WTC11 (cell line): Measurements from ENCODE around the gene PRKX. TPM values are rescaled to one million over a fixed set of nuclear protein-coding genes. Genes with fewer than 3 reads are reported as not detected.

Source experiments
- ATAC-seq: fragments of 200-7000 bp; cut with Tn5 transposase; 2 replicates; pipeline ENCODE4 v1.10.0; 2021; ENCODE audit warnings: mild to moderate bottlenecking, moderate library complexity
- CTCF ChIA-PET: fragments of 300-600 bp; sonication (Branson Sonifier 250); formaldehyde crosslinking; loops from one replicate; lab custom pipeline; 2021; ENCODE audit warnings: antibody characterized with exemption; lab: Charles Lee
- POLR2A ChIA-PET: fragments of 350-600 bp; sonication (Branson Sonifier 250); formaldehyde crosslinking; loops from one replicate; lab custom pipeline; 2021; ENCODE audit warnings: antibody characterized with exemption; lab: Charles Lee
- DNase-seq: peaks from one replicate; pipeline ENCODE4 v3.0.0; 2021; ENCODE audit warnings: low spot score
- H3K27ac Mint-ChIP-seq: 2 replicates; pipeline ENCODE4 v1.8.0; 2021; ENCODE audit warnings: mixed read lengths
- H3K27me3 Mint-ChIP-seq: 2 replicates; pipeline ENCODE4 v1.8.0; 2021; ENCODE audit warnings: low read depth, mild to moderate bottlenecking, moderate library complexity, mixed read lengths
- H3K36me3 Mint-ChIP-seq: 2 replicates; pipeline ENCODE4 v1.8.0; 2021; ENCODE audit warnings: mixed read lengths
- H3K4me1 Mint-ChIP-seq: 2 replicates; pipeline ENCODE4 v1.8.0; 2022; ENCODE audit warnings: mixed read lengths
- H3K4me3 Mint-ChIP-seq: 2 replicates; pipeline ENCODE4 v1.8.0; 2021; ENCODE audit warnings: mild to moderate bottlenecking, moderate library complexity, mixed read lengths
- H3K9me3 Mint-ChIP-seq: 2 replicates; pipeline ENCODE4 v1.8.0; 2021; ENCODE audit warnings: mixed read lengths
- AR ChIP-seq: fragments of 250-450 bp; sonication (Bioruptor Pico); IDR thresholded peaks from 2 replicates; pipeline ENCODE4 v1.9.0; 2021; ENCODE audit warnings: mild to moderate bottlenecking
- ARID4B ChIP-seq: sonication (generic); formaldehyde crosslinking; IDR thresholded peaks from 2 replicates; pipeline ENCODE4 v1.8.0; 2023; ENCODE audit warnings: missing genetic modification reagents, mild to moderate bottlenecking, borderline replicate concordance
- E2F1 ChIP-seq: sonication (generic); formaldehyde crosslinking; IDR thresholded peaks from 2 replicates; pipeline ENCODE4 v1.8.0; 2022; ENCODE audit warnings: mild to moderate bottlenecking, missing genetic modification reagents
- FOXK1 ChIP-seq: sonication (generic); formaldehyde crosslinking; IDR thresholded peaks from 2 replicates; pipeline ENCODE4 v1.8.0; 2022; ENCODE audit warnings: mild to moderate bottlenecking, moderate library complexity, missing genetic modification reagents
- FOXP1 ChIP-seq: sonication (generic); formaldehyde crosslinking; IDR thresholded peaks from 2 replicates; pipeline ENCODE4 v1.8.0; 2022; ENCODE audit warnings: missing genetic modification reagents, mild to moderate bottlenecking, moderate library complexity, borderline replicate concordance
- GRHL2 ChIP-seq: fragments of 250-450 bp; sonication (Bioruptor Pico); IDR thresholded peaks from 2 replicates; pipeline ENCODE4 v1.8.0; 2022; ENCODE audit warnings: mild to moderate bottlenecking, moderate library complexity; ENCODE audit not compliant: insufficient replicate concordance, severe bottlenecking
- JUN ChIP-seq: sonication (generic); formaldehyde crosslinking; IDR thresholded peaks from 2 replicates; pipeline ENCODE4 v1.8.0; 2023; ENCODE audit warnings: mild to moderate bottlenecking, missing genetic modification reagents
- NFE2L1 ChIP-seq: sonication (generic); formaldehyde crosslinking; IDR thresholded peaks from 2 replicates; pipeline ENCODE4 v1.8.1; 2023; ENCODE audit warnings: missing genetic modification reagents
- NR1H2 ChIP-seq: sonication (generic); formaldehyde crosslinking; IDR thresholded peaks from 2 replicates; pipeline ENCODE4 v1.9.0; 2021; ENCODE audit warnings: mild to moderate bottlenecking, moderate library complexity, missing genetic modification reagents
- RORB ChIP-seq: fragments of 250-450 bp; sonication (Bioruptor Pico); IDR thresholded peaks from 2 replicates; pipeline ENCODE4 v1.9.0; 2021; ENCODE audit warnings: mild to moderate bottlenecking
- TP53 ChIP-seq: sonication (generic); formaldehyde crosslinking; IDR thresholded peaks from 2 replicates; pipeline ENCODE4 v1.8.1; 2023; ENCODE audit warnings: mild to moderate bottlenecking, missing genetic modification reagents
- ZBTB43 ChIP-seq: sonication (generic); formaldehyde crosslinking; IDR thresholded peaks from 2 replicates; pipeline ENCODE4 v1.8.1; 2023; ENCODE audit warnings: mild to moderate bottlenecking, missing genetic modification reagents
- ZNF121 ChIP-seq: sonication (generic); formaldehyde crosslinking; IDR thresholded peaks from 2 replicates; pipeline ENCODE4 v1.8.0; 2023; ENCODE audit warnings: missing genetic modification reagents
- ZNF263 ChIP-seq: sonication (generic); formaldehyde crosslinking; IDR thresholded peaks from 2 replicates; pipeline ENCODE4 v1.8.1; 2022; ENCODE audit warnings: low read depth, mild to moderate bottlenecking, moderate library complexity, missing genetic modification reagents
- ZNF423 ChIP-seq: fragments of 250-450 bp; sonication (Bioruptor Pico); IDR thresholded peaks from 2 replicates; pipeline ENCODE4 v2.1.2; 2022; ENCODE audit warnings: mild to moderate bottlenecking, moderate library complexity
- ZNF425 ChIP-seq: fragments of 250-450 bp; sonication (Bioruptor Pico); conservative IDR thresholded peaks from 2 replicates; pipeline ENCODE4 v1.9.0; 2021; ENCODE audit warnings: mild to moderate bottlenecking
- ZNF512 ChIP-seq: sonication (generic); formaldehyde crosslinking; IDR thresholded peaks from 2 replicates; pipeline ENCODE4 v1.8.1; 2022; ENCODE audit warnings: missing genetic modification reagents, borderline replicate concordance
- total RNA-seq: library from RNA; stranded (reverse); gene quantifications from 3 replicates; pipeline ENCODE4 v1.2.3, GENCODE V29; 2021
- TF ChIP-seq, protein P1 (sequence below): sonication (generic); formaldehyde crosslinking; IDR thresholded peaks from 2 replicates; pipeline ENCODE4 v1.8.1; 2022; ENCODE audit warnings: low read depth, missing genetic modification reagents, borderline replicate concordance
- TF ChIP-seq, protein P2 (sequence below): fragments of 250-450 bp; sonication (Bioruptor Pico); IDR thresholded peaks from 2 replicates; pipeline ENCODE4 v1.9.0; 2021; ENCODE audit warnings: mild to moderate bottlenecking

The PRKX gene
- total RNA-seq, 1 experiment from 2014 or later: 66.6 TPM

DNA sequence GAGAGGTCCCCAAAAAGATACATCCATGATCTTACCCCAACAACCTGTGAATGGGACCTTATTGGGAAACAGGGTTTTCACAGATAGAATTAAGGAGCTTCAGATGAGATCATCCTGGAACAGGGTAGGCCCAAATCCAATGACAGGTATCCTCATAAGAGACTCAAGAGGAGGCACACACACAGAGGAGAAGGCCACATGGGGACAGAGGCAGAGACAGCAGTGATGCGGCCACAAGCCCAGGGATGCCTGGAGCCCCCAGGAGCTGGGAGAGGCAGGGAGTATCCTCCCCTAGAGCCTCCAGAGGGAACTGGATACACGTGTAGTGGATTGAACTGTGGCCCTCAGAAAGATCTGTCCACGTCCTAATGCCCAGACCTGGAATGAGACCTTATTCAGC lies 82.3 kb downstream of the PRKX start (continued):
- no peak for TF ChIP-seq ARID4B (CRISPR knock-in tag)
- no peak for TF ChIP-seq NFE2L1 (CRISPR knock-in tag)
- no peak for TF ChIP-seq AR (CRISPR knock-in tag)

GRCh38 chrX:3627594-3627993 lies 85.9 kb downstream of the PRKX start:
- no peaks in the 10 kb centered on the region for H3K27me3 Mint-ChIP-seq
- CTCF ChIA-PET: no interaction called here
- no peak overlapping the region for H3K27ac Mint-ChIP-seq
- TF ChIP-seq FOXP1 (CRISPR knock-in tag): no peak
- TF ChIP-seq GRHL2 (CRISPR knock-in tag): no peak
- TF ChIP-seq ZNF423 (CRISPR knock-in tag): no peak
- no peak for TF ChIP-seq JUN (CRISPR knock-in tag)
- TF ChIP-seq ZNF263: no peak
- TF ChIP-seq ZNF512 (CRISPR knock-in tag): no peak
- no peak for TF ChIP-seq ZNF425 (CRISPR knock-in tag)
- TF ChIP-seq, protein P1, sequence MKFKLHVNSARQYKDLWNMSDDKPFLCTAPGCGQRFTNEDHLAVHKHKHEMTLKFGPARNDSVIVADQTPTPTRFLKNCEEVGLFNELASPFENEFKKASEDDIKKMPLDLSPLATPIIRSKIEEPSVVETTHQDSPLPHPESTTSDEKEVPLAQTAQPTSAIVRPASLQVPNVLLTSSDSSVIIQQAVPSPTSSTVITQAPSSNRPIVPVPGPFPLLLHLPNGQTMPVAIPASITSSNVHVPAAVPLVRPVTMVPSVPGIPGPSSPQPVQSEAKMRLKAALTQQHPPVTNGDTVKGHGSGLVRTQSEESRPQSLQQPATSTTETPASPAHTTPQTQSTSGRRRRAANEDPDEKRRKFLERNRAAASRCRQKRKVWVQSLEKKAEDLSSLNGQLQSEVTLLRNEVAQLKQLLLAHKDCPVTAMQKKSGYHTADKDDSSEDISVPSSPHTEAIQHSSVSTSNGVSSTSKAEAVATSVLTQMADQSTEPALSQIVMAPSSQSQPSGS (CRISPR knock-in tag): no peak
- TF ChIP-seq ZNF121 (CRISPR knock-in tag): no peak
- no peak for TF ChIP-seq E2F1 (CRISPR knock-in tag)
- TF ChIP-seq, protein P2, sequence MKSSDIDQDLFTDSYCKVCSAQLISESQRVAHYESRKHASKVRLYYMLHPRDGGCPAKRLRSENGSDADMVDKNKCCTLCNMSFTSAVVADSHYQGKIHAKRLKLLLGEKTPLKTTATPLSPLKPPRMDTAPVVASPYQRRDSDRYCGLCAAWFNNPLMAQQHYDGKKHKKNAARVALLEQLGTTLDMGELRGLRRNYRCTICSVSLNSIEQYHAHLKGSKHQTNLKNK (CRISPR knock-in tag): no peak
- no peak for TF ChIP-seq NFE2L1 (CRISPR knock-in tag)
- no peak for TF ChIP-seq RORB (CRISPR knock-in tag)
- no peak for TF ChIP-seq ZBTB43 (CRISPR knock-in tag)
- TF ChIP-seq TP53 (CRISPR knock-in tag): no peak
- TF ChIP-seq NR1H2 (CRISPR knock-in tag): no peak
- TF ChIP-seq FOXK1 (CRISPR knock-in tag): no peak
- TF ChIP-seq, all 79 proteins: peak for 0
- Mint-ChIP-seq H3K9me3 (no peaks in the 10 kb centered on the region), H3K4me3 (no peak overlapping the region), H3K4me1 (no peaks in the 10 kb centered on the region), H3K36me3 (peaks cover 39% of the 10 kb centered on the region)
- ATAC-seq: no peak
- DNase-seq: no peak
- POLR2A ChIA-PET: no interaction called here
